ENCODE data around the gene SH3D19. TPM values are rescaled to one million over a fixed set of nuclear protein-coding genes. Genes with fewer than 3 reads are reported as not detected.

SH3D19 gene
- total RNA-seq, 1 donor from 2014 or later, result 66.5 TPM

- Histone ChIP-seq H3K4me2 (ENCODE audit: low read length) (no peak overlapping the region), H4K20me1 (ENCODE audit: insufficient read depth, low read length) (no peaks in the 10 kb centered on the region), H3K4me1 (ENCODE audit: insufficient read depth, low read length) (no peaks in the 10 kb centered on the region), H3K27ac (ENCODE audit: low read depth, low read length) (no peak overlapping the region), H3K9ac (ENCODE audit: low read length) (no peak overlapping the region), H3K36me3 (ENCODE audit: insufficient read depth, low read length) (no peaks in the 10 kb centered on the region), H3K27me3 (ENCODE audit: insufficient read depth, low read length) (no peaks in the 10 kb centered on the region), H3K4me3 (ENCODE audit: insufficient read depth, low read depth, low read length) (no peak overlapping the region), H3K9me3 (ENCODE audit: insufficient read depth, low read depth, low read length) (no peaks in the 10 kb centered on the region), H2AFZ (ENCODE audit: low read depth, low read length) (no peak overlapping the region), H3K79me2 (ENCODE audit: insufficient read depth, low read length) (no peaks in the 10 kb centered on the region)
- H3K36me3 Mint-ChIP-seq (ENCODE audit: low read depth, unreplicated experiment), result no peaks in the 10 kb centered on the region
- FAIRE-seq, result no peak
- DNase-seq (ENCODE audit: low read depth), result no peak
- TF ChIP-seq, protein P1, sequence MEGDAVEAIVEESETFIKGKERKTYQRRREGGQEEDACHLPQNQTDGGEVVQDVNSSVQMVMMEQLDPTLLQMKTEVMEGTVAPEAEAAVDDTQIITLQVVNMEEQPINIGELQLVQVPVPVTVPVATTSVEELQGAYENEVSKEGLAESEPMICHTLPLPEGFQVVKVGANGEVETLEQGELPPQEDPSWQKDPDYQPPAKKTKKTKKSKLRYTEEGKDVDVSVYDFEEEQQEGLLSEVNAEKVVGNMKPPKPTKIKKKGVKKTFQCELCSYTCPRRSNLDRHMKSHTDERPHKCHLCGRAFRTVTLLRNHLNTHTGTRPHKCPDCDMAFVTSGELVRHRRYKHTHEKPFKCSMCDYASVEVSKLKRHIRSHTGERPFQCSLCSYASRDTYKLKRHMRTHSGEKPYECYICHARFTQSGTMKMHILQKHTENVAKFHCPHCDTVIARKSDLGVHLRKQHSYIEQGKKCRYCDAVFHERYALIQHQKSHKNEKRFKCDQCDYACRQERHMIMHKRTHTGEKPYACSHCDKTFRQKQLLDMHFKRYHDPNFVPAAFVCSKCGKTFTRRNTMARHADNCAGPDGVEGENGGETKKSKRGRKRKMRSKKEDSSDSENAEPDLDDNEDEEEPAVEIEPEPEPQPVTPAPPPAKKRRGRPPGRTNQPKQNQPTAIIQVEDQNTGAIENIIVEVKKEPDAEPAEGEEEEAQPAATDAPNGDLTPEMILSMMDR (IDR thresholded peaks at IDR 0.05; ENCODE audit: insufficient read depth, low read depth, low read length), result no peak
- no peak for TF ChIP-seq EZH2 (IDR thresholded peaks at IDR 0.05; ENCODE audit: insufficient read depth, low read length)
- H3K27me3 Mint-ChIP-seq (ENCODE audit: low read depth, unreplicated experiment), result no peaks in the 10 kb centered on the region
- H3K4me3 Mint-ChIP-seq (ENCODE audit: unreplicated experiment), result no peak overlapping the region
- peaks cover 6% of the 10 kb centered on the region for H3K4me1 Mint-ChIP-seq (ENCODE audit: low read depth, unreplicated experiment)
- no peaks in the 10 kb centered on the region for H3K9me3 Mint-ChIP-seq (ENCODE audit: unreplicated experiment)
- no peak overlapping the region for H3K27ac Mint-ChIP-seq (ENCODE audit: unreplicated experiment)
These were observed 32.9 kb upstream of the SH3D19 start for GRCh38 chr4:151358266-151358665.

DNA sequence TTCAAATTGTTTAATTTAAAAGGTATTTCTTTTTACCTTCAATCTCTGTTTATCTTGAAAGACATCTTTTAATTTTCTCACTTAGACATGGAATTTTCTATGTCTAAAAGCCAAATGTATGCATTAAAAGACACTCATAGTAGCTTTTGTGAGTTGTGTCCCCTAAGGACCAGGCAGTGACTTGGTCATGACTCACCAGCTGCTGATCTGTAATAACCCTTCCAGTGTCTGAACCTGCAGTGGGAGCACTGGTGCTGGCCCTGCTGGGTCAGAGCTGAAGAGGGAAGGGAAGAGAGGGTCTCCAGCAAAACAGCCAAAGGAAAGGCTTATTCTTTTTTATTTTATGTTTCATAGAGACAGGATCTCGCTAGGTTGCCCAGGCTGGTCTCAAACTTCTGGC is 31.1 kb upstream of the SH3D19 start:
- no peaks in the 10 kb centered on the region for H3K27me3 Mint-ChIP-seq (ENCODE audit: low read depth, unreplicated experiment)
- no peaks in the 10 kb centered on the region for H3K9me3 ChIP-seq (ENCODE audit: insufficient read depth, low read depth, low read length)
- no peak overlapping the region for H3K4me3 ChIP-seq (ENCODE audit: insufficient read depth, low read depth, low read length)
- no peaks in the 10 kb centered on the region for H3K4me1 ChIP-seq (ENCODE audit: insufficient read depth, low read length)
- H3K36me3 ChIP-seq (ENCODE audit: insufficient read depth, low read length), result no peaks in the 10 kb centered on the region
- H3K79me2 ChIP-seq (ENCODE audit: insufficient read depth, low read length), result no peaks in the 10 kb centered on the region
- H3K4me3 Mint-ChIP-seq (ENCODE audit: unreplicated experiment), result no peak overlapping the region
- no peaks in the 10 kb centered on the region for H3K27me3 ChIP-seq (ENCODE audit: insufficient read depth, low read length)
- DNase-seq (ENCODE audit: low read depth) (peak; percentile 12), FAIRE-seq (no peak)
- H3K36me3 Mint-ChIP-seq (ENCODE audit: low read depth, unreplicated experiment), result no peaks in the 10 kb centered on the region
- H3K27ac ChIP-seq (ENCODE audit: low read depth, low read length), result no peak overlapping the region
- no peaks in the 10 kb centered on the region for H4K20me1 ChIP-seq (ENCODE audit: insufficient read depth, low read length)
- no peak overlapping the region for H3K4me2 ChIP-seq (ENCODE audit: low read length)
- TF ChIP-seq, protein P1 (IDR thresholded peaks at IDR 0.05; ENCODE audit: insufficient read depth, low read depth, low read length), result no peak
- no peak for TF ChIP-seq EZH2 (IDR thresholded peaks at IDR 0.05; ENCODE audit: insufficient read depth, low read length)
- H3K9ac ChIP-seq (ENCODE audit: low read length), result no peak overlapping the region
- H3K27ac Mint-ChIP-seq (ENCODE audit: unreplicated experiment), result no peak overlapping the region
- H2AFZ ChIP-seq (ENCODE audit: low read depth, low read length), result no peak overlapping the region
- H3K4me1 Mint-ChIP-seq (ENCODE audit: low read depth, unreplicated experiment), result peaks cover 6% of the 10 kb centered on the region
- no peaks in the 10 kb centered on the region for H3K9me3 Mint-ChIP-seq (ENCODE audit: unreplicated experiment)

GRCh38 chr4:151355155-151355554 is 29.8 kb upstream of the SH3D19 start:
- Histone ChIP-seq H4K20me1 (ENCODE audit: insufficient read depth, low read length) (no peaks in the 10 kb centered on the region), H3K27me3 (ENCODE audit: insufficient read depth, low read length) (no peaks in the 10 kb centered on the region), H3K9me3 (ENCODE audit: insufficient read depth, low read depth, low read length) (no peaks in the 10 kb centered on the region), H2AFZ (ENCODE audit: low read depth, low read length) (no peak overlapping the region), H3K4me1 (ENCODE audit: insufficient read depth, low read length) (no peaks in the 10 kb centered on the region), H3K27ac (ENCODE audit: low read depth, low read length) (no peak overlapping the region), H3K4me2 (ENCODE audit: low read length) (no peak overlapping the region), H3K4me3 (ENCODE audit: insufficient read depth, low read depth, low read length) (no peak overlapping the region), H3K79me2 (ENCODE audit: insufficient read depth, low read length) (no peaks in the 10 kb centered on the region), H3K9ac (ENCODE audit: low read length) (no peak overlapping the region), H3K36me3 (ENCODE audit: insufficient read depth, low read length) (no peaks in the 10 kb centered on the region)
- no peak overlapping the region for H3K27ac Mint-ChIP-seq (ENCODE audit: unreplicated experiment)
- no peak for DNase-seq (ENCODE audit: low read depth)
- no peak for FAIRE-seq
- no peaks in the 10 kb centered on the region for H3K36me3 Mint-ChIP-seq (ENCODE audit: low read depth, unreplicated experiment)
- H3K27me3 Mint-ChIP-seq (ENCODE audit: low read depth, unreplicated experiment), result no peaks in the 10 kb centered on the region
- TF ChIP-seq, protein P1 (IDR thresholded peaks at IDR 0.05; ENCODE audit: insufficient read depth, low read depth, low read length), result no peak
- no peak for TF ChIP-seq EZH2 (IDR thresholded peaks at IDR 0.05; ENCODE audit: insufficient read depth, low read length)
- H3K4me3 Mint-ChIP-seq (ENCODE audit: unreplicated experiment), result no peak overlapping the region
- no peaks in the 10 kb centered on the region for H3K9me3 Mint-ChIP-seq (ENCODE audit: unreplicated experiment)
- H3K4me1 Mint-ChIP-seq (ENCODE audit: low read depth, unreplicated experiment), result peaks cover 5% of the 10 kb centered on the region
